Thyroid gland (tissue), 4 donors: Measurements from ENCODE around the gene NXT1. TPM values are rescaled to one million over a fixed set of nuclear protein-coding genes. Genes with fewer than 3 reads are reported as not detected.
A peak's percentile ranks its signal among the peaks of the same experiment; 100 is the strongest.

Source experiments
- DNase-seq, 2 donors: peaks; one replicate each; pipeline ENCODE4 v3.0.0-alpha.2; 2019
- H3K27ac ChIP-seq, 3 donors: fragments of 200-600 bp; sonication (generic); 1 replicate in 2 of 3; 2 replicates in 1 of 3; pipeline ENCODE4 v1.5.1; 2016 to 2019; ENCODE audit warnings: mild to moderate bottlenecking in 1 of 3, moderate library complexity in 1 of 3
- H3K27me3 ChIP-seq: fragments of 200-600 bp; sonication (generic); one replicate; pipeline ENCODE4 v1.5.1; 2019
- H3K36me3 ChIP-seq, 2 donors: fragments of 200-600 bp; sonication (generic); one replicate each; pipeline ENCODE4 v1.5.1; 2016 to 2019
- H3K4me1 ChIP-seq, 2 donors: fragments of 200-600 bp; sonication (generic); one replicate each; pipeline ENCODE4 v1.5.1; 2017 to 2019
- H3K4me3 ChIP-seq, 3 donors: fragments of 200-600 bp; sonication (generic); replicated peaks in 1 of 3; 1 replicate in 2 of 3; 2 replicates in 1 of 3; pipeline ENCODE4 v1.5.1; 2016; ENCODE audit warnings: mild to moderate bottlenecking in 1 of 3
- H3K9me3 ChIP-seq: fragments of 200-600 bp; sonication (generic); one replicate; pipeline ENCODE4 v1.5.1; 2017
- POLR2A ChIP-seq, 2 donors: fragments of 450-650 bp; IDR thresholded peaks; one replicate each; pipeline ENCODE4 v1.6.1; 2017; ENCODE audit warnings: antibody characterized with exemption in 2 of 2, mild to moderate bottlenecking in 2 of 2, moderate library complexity in 1 of 2
- WGBS, 2 donors: methylation state at CpG; one replicate each; pipeline ENCODE4 v1.1.5; 2017; 5-methylcytosine and 5-hydroxymethylcytosine counted together
- intact Hi-C: fragments of 100-400 bp; cut with DNase I; formaldehyde crosslinking; loops from one replicate; pipeline ENCODE4 v1.15.1; 2023
- total RNA-seq, 4 donors: library from RNA; depleted of rRNA; stranded (reverse); fragments of >200 nt; gene quantifications; one replicate each; pipeline ENCODE4 v1.2.3, GENCODE V29; 2016
- TF ChIP-seq, protein P1 (sequence below), 6 experiments: fragments of 200-600 bp in 3 of 6; fragments of 450-650 bp in 3 of 6; sonication (generic) in 3 of 6; IDR thresholded peaks; one replicate each; pipeline ENCODE4 v1.5.1; 2016 to 2019; ENCODE audit warnings: antibody characterized with exemption in 6 of 6, mild to moderate bottlenecking in 2 of 6, inconsistent platforms in 1 of 6, moderate library complexity in 1 of 6

Gene NXT1
- total RNA-seq, 4 donors from 2014 or later: 27.2 to 50.8 (median 37.2) TPM

DNA sequence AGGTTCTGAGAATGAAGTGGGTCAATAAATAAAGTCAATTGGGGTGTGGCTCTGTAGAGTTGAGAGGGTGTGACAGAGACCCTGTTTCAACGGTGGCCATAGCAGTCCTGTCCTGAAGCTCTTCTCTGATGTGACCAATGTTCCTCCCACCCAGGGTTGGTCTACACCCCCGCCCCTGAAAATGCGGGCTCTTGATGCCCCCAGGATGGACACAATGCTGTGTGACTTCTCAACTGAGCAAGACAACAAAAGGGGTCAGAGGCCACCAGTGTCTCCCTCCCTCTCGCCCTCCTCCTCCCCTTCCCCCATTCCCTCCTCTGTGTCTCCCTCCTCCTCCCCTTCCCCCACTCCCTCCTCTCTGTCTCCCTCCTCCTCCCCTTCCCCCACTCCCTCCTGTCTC is 41.7 kb upstream of the NXT1 start:
- no peaks in the 10 kb centered on the region for H3K27me3 ChIP-seq
- intact Hi-C loops: no loop called here
- TF ChIP-seq, protein P1, sequence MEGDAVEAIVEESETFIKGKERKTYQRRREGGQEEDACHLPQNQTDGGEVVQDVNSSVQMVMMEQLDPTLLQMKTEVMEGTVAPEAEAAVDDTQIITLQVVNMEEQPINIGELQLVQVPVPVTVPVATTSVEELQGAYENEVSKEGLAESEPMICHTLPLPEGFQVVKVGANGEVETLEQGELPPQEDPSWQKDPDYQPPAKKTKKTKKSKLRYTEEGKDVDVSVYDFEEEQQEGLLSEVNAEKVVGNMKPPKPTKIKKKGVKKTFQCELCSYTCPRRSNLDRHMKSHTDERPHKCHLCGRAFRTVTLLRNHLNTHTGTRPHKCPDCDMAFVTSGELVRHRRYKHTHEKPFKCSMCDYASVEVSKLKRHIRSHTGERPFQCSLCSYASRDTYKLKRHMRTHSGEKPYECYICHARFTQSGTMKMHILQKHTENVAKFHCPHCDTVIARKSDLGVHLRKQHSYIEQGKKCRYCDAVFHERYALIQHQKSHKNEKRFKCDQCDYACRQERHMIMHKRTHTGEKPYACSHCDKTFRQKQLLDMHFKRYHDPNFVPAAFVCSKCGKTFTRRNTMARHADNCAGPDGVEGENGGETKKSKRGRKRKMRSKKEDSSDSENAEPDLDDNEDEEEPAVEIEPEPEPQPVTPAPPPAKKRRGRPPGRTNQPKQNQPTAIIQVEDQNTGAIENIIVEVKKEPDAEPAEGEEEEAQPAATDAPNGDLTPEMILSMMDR (IDR thresholded peaks at IDR 0.05): no peak
- TF ChIP-seq POLR2A (IDR thresholded peaks at IDR 0.05): no peak

DNA sequence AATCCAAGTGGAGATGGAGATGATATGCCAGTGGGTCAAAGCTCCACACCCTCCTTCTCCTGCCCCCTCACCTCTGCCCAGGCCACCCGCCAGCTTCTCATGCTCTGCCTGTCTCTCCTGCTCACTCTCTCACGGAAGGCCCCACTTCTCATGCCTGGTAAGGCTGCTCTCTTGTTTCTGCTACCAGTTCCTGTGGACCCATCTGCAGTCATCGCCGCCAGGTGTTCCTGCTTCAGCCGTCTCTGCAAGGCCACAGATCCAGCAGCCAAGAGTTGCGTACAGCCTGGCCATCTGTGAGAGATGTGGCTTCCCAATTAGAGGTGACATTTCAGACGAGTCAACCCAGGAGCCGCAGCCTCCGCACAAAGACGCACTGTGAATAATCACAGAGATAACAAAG is 40.8 kb upstream of the NXT1 start:
- intact Hi-C loops: no loop called here
- Histone ChIP-seq H3K36me3 (no peaks in the 10 kb centered on the region), H3K4me3 (no peak overlapping the region), H3K9me3 (no peaks in the 10 kb centered on the region), H3K27ac (no peak overlapping the region), H3K27me3 (no peaks in the 10 kb centered on the region), H3K4me1 (no peaks in the 10 kb centered on the region)
- WGBS, 2 donors: 88 to 94% methylated on average over 10 of the region's 10 CpGs
- DNase-seq: no peak
- TF ChIP-seq, protein P1 (IDR thresholded peaks at IDR 0.05): no peak
- TF ChIP-seq POLR2A (IDR thresholded peaks at IDR 0.05): no peak

More for the DNA sequence above, 41.7 kb upstream of the NXT1 start:
- DNase-seq: no peak
- Histone ChIP-seq H3K4me1 (no peaks in the 10 kb centered on the region), H3K27ac (no peak overlapping the region), H3K9me3 (no peaks in the 10 kb centered on the region), H3K4me3 (no peak overlapping the region), H3K36me3 (no peaks in the 10 kb centered on the region)
- WGBS, 2 donors: 75 to 78% methylated on average over 4 of the region's 4 CpGs

DNA sequence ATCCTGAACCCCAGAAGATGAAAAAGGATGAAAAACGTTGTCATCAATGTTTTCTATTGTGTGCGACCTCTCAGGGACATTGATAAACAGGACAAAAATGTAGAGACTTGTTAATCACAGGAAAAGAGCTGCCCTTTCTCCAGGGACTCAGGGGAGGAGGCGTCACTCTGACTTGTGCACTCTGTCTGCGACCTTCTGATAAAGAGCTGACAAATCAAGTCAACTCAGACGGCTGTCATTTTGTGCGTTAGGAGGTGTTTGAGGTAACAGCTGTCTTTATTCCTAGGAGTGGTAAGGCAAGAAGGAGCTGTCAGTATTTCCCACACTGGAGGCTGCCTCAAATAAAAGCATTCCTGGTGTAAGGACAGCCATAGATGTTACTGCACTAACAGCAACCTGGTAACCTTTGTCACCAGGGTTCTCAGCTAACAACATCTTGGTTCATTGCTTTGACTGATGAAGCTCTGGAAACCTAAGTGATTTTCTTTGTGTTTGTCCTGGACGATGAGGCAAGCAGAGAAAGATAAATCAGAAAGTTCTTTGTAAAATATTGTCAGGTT is 38.6 kb upstream of the NXT1 start:
- Histone ChIP-seq H3K9me3 (no peaks in the 10 kb centered on the region), H3K27me3 (no peaks in the 10 kb centered on the region), H3K36me3 (no peaks in the 10 kb centered on the region), H3K27ac (no peak overlapping the region), H3K4me3 (no peak overlapping the region), H3K4me1 (no peaks in the 10 kb centered on the region)
- whole genome bisulfite sequencing, 2 donors: 52 to 53% methylated on average over 7 of the region's 7 CpGs
- intact Hi-C loops: no loop called here
- TF ChIP-seq, protein P1 (IDR thresholded peaks at IDR 0.05): no peak
- no peak for TF ChIP-seq POLR2A (IDR thresholded peaks at IDR 0.05)
- DNase-seq: no peak

DNA sequence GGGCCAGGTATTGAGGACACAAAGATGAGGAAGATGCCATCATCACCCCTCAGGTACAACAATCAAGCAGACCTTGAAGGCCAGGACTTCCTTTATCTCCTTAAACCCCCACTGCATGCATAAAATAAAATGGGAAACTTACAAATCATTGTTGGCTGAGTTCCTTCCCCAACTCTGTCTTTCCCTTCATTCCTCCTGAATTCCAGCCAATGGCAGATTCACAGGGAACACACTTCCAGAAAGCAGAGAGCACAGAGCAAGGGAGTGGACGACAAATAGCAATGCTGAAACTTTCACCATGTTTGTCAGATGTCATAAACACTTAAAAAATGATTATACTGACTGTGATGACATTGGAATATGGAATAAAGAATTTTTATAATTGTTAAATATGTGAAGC is 37.3 kb upstream of the NXT1 start:
- 69 to 80% methylated on average over 1 of the region's 1 CpG for WGBS, 2 donors
- intact Hi-C loops: no loop called here
- H3K27ac ChIP-seq: no peak overlapping the region

DNA sequence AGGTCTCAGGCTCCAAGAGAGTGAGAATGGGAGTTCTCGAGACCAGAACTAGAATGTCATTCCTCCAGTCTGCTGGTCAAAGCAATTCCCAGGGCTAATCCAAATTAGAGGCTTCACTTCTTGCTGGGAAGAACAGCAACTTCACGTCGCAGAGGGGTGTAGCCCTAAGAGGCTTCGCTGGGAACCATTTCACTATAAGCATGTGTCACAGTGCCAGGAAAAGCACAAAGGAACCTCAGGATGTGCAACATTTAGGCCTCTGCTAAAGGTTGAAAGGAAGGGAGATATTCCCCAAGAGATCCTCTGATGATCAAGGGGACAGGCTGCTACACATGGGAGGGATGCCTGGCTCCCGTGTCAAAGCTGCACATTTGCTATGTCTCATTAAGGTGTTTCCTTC is 35.9 kb upstream of the NXT1 start:
- Histone ChIP-seq H3K27ac (peak overlapping the region in 1 of 3 donors; percentile 35), H3K27me3 (no peaks in the 10 kb centered on the region), H3K9me3 (no peaks in the 10 kb centered on the region), H3K36me3 (no peaks in the 10 kb centered on the region), H3K4me1 (no peaks in the 10 kb centered on the region), H3K4me3 (no peak overlapping the region)
- no peak for DNase-seq
- TF ChIP-seq, protein P1 (IDR thresholded peaks at IDR 0.05): no peak
- no peak for TF ChIP-seq POLR2A (IDR thresholded peaks at IDR 0.05)
- intact Hi-C loops: no loop called here
- 86 to 90% methylated on average over 5 of the region's 5 CpGs for WGBS, 2 donors

More for the DNA sequence above, 37.3 kb upstream of the NXT1 start:
- DNase-seq: no peak
- Histone ChIP-seq H3K4me3 (no peak overlapping the region), H3K27me3 (no peaks in the 10 kb centered on the region), H3K36me3 (no peaks in the 10 kb centered on the region), H3K4me1 (no peaks in the 10 kb centered on the region), H3K9me3 (no peaks in the 10 kb centered on the region)
- no peak for TF ChIP-seq POLR2A (IDR thresholded peaks at IDR 0.05)
- TF ChIP-seq, protein P1 (IDR thresholded peaks at IDR 0.05): no peak
